Mucosa of rectum (tissue), 2 donors: Measurements from ENCODE around the gene OR8A1.

Experiments used
- H3K27ac ChIP-seq, 2 donors: one replicate each; pipeline ENCODE4 v1.7.0; 2013; ENCODE audit warnings: inconsistent platforms in 2 of 2, low read depth in 2 of 2, low read length in 2 of 2
- H3K27me3 ChIP-seq, 2 donors: one replicate each; pipeline ENCODE4 v1.7.0; 2013; ENCODE audit warnings: low read length in 2 of 2; ENCODE audit not compliant: control insufficient read depth in 2 of 2, insufficient read depth in 2 of 2
- H3K36me3 ChIP-seq, 2 donors: one replicate each; pipeline ENCODE4 v1.7.0; 2013; ENCODE audit warnings: low read length in 2 of 2; ENCODE audit not compliant: control insufficient read depth in 2 of 2, insufficient read depth in 2 of 2
- H3K4me1 ChIP-seq, 2 donors: one replicate each; pipeline ENCODE4 v1.7.0; 2013; ENCODE audit warnings: low read length in 2 of 2, mild to moderate bottlenecking in 1 of 2; ENCODE audit not compliant: control insufficient read depth in 2 of 2, insufficient read depth in 2 of 2
- H3K4me3 ChIP-seq, 2 donors: one replicate each; pipeline ENCODE4 v1.7.0; 2013; ENCODE audit warnings: low read length in 2 of 2
- H3K9ac ChIP-seq, 2 donors: one replicate each; pipeline ENCODE4 v1.7.0; 2013; ENCODE audit warnings: low read length in 2 of 2, low read depth in 1 of 2, mild to moderate bottlenecking in 1 of 2
- H3K9me3 ChIP-seq, 2 donors: one replicate each; pipeline ENCODE4 v1.7.0; 2013; ENCODE audit warnings: low read length in 2 of 2; ENCODE audit not compliant: control insufficient read depth in 2 of 2
- donor health status: healthy.
- donor health status: Normal muscosa, but diverticular disease.

OR8A1 gene

GRCh38 chr11:124569697-124570096, at the start of gene OR8A1:
Gene OR8A1 (plus strand): TSS chr11:124569997. CDS start chr11:124570120, 123 bp downstream.
- H3K4me1 ChIP-seq, result no peaks in the 10 kb centered on the region
- no peaks in the 10 kb centered on the region for H3K36me3 ChIP-seq
- no peaks in the 10 kb centered on the region for H3K9me3 ChIP-seq
- H3K27ac ChIP-seq, result no peak within 1 kb of the TSS
- H3K4me3 ChIP-seq, result no peak within 1 kb of the TSS
- no peak within 1 kb of the TSS for H3K9ac ChIP-seq
- no peaks in the 10 kb centered on the region for H3K27me3 ChIP-seq

DNA sequence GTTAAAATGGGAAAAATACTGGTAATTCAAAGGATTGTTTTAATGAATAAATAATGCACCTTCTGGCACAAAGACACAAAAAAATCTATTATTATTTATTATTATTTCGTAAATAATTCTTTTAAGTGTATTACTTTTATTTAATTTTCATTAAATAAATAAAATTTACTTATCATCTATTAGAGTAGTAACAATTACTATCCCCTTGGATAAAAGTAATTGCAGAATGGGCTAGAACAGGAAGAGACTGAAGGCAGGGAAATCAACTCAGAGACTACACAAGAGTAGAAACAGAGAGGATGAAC, 49.3 kb upstream of the OR8A1 start:
- Histone ChIP-seq H3K9me3 (no peaks in the 10 kb centered on the region), H3K36me3 (no peaks in the 10 kb centered on the region), H3K27ac (no peak overlapping the region), H3K4me1 (no peaks in the 10 kb centered on the region), H3K9ac (no peak overlapping the region), H3K4me3 (no peak overlapping the region), H3K27me3 (no peaks in the 10 kb centered on the region)

GRCh38 chr11:124533626-124534025, 36.2 kb upstream of the OR8A1 start:
- Histone ChIP-seq H3K4me1 (no peaks in the 10 kb centered on the region), H3K27ac (no peak overlapping the region), H3K27me3 (peaks cover 0 to 3% of the 10 kb centered on the region in 2 donors), H3K9ac (no peak overlapping the region), H3K4me3 (no peak overlapping the region), H3K36me3 (no peaks in the 10 kb centered on the region), H3K9me3 (no peaks in the 10 kb centered on the region)

GRCh38 chr11:124534051-124534450, 35.7 kb upstream of the OR8A1 start:
- H3K27me3 ChIP-seq, result peaks cover 0 to 3% of the 10 kb centered on the region in 2 donors
- H3K4me3 ChIP-seq, result no peak overlapping the region
- no peaks in the 10 kb centered on the region for H3K4me1 ChIP-seq
- no peak overlapping the region for H3K9ac ChIP-seq
- H3K9me3 ChIP-seq, result no peaks in the 10 kb centered on the region
- no peak overlapping the region for H3K27ac ChIP-seq
- no peaks in the 10 kb centered on the region for H3K36me3 ChIP-seq

GRCh38 chr11:124535552-124536232, 34.1 kb upstream of the OR8A1 start:
- Histone ChIP-seq H3K27ac (no peak overlapping the region), H3K9ac (no peak overlapping the region), H3K9me3 (no peaks in the 10 kb centered on the region), H3K36me3 (no peaks in the 10 kb centered on the region), H3K4me3 (no peak overlapping the region), H3K27me3 (peaks cover 0 to 3% of the 10 kb centered on the region in 2 donors), H3K4me1 (no peaks in the 10 kb centered on the region)

- Histone ChIP-seq H3K36me3 (no peaks in the 10 kb centered on the region), H3K4me1 (no peaks in the 10 kb centered on the region), H3K27ac (no peak overlapping the region), H3K4me3 (no peak overlapping the region), H3K9ac (no peak overlapping the region), H3K27me3 (peaks cover 0 to 3% of the 10 kb centered on the region in 2 donors), H3K9me3 (no peaks in the 10 kb centered on the region)
These were observed 33.3 kb upstream of the OR8A1 start for GRCh38 chr11:124536520-124536919.

DNA sequence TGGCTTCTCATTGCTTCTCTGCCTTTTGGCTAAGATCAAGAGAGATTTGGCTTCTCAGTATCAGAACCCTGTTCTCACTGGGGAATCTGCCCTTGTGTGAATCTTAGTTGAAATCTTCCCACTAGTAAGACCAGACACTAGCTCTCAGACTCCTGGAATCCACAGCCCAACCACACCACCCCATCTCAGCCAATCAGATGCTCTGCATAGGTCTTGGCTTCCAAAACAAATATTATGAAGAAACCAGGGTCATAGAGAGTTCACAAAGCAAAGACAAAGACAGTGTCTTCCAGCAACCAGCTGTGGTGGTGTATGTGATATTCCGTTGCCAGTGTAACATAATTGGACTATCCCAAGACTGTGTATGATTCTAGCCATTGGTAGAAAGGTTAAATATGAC, 31.8 kb upstream of the OR8A1 start:
- no peak overlapping the region for H3K27ac ChIP-seq
- H3K4me1 ChIP-seq, result no peaks in the 10 kb centered on the region
- no peak overlapping the region for H3K4me3 ChIP-seq

DNA sequence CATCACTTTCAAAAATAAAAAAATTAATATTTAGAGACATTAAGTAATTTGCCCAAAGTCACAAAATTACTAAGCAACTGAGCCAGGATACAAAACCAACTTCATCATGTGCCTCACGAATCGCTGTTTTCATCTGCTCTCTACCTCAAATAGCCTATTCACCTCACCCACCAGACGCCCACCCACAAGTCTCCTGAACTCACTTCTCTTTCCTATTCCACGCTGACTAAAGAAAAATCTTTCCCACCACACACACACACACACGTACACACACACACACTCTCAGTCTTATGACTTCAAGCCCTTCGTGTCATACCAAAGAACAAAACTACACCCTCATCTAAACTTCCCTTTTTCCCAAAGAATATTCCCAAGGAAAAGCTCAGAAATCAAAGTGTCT, 28.6 kb upstream of the OR8A1 start:
- peaks cover 0 to 3% of the 10 kb centered on the region in 2 donors for H3K27me3 ChIP-seq
- H3K4me3 ChIP-seq, result no peak overlapping the region
- H3K9ac ChIP-seq, result no peak overlapping the region
- no peaks in the 10 kb centered on the region for H3K9me3 ChIP-seq
- H3K4me1 ChIP-seq, result no peaks in the 10 kb centered on the region
- H3K27ac ChIP-seq, result no peak overlapping the region
- H3K36me3 ChIP-seq, result no peaks in the 10 kb centered on the region

More for the DNA sequence above, 31.8 kb upstream of the OR8A1 start:
- H3K36me3 ChIP-seq, result no peaks in the 10 kb centered on the region
- H3K27me3 ChIP-seq, result peaks cover 0 to 3% of the 10 kb centered on the region in 2 donors
- H3K9ac ChIP-seq, result no peak overlapping the region
- H3K9me3 ChIP-seq, result no peaks in the 10 kb centered on the region

GRCh38 chr11:124543145-124543544, 26.7 kb upstream of the OR8A1 start:
- H3K4me3 ChIP-seq, result no peak overlapping the region
- no peaks in the 10 kb centered on the region for H3K27me3 ChIP-seq

DNA sequence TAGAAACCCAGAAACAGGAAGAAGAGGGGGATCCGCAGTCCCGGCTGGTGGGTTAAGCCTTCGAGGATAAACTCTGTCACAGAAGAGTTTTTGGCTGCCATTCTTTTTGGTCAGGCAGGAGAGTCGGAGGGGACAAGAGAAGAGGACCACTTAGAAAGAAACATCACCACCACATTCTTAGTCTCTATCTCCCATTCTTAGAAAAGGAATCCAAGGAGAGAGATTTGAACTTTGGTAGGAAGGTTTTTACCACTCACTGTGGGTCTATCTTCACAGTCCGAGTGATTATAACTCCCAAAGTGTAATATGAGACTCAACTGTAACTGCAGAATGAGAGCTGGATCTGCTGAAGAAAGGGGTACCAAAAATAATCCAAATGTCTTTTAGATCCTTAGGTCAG, 26.2 kb upstream of the OR8A1 start, which contains the start of gene OR8B12:
OR8B12 (minus strand) TSS at position 101 of the 400 bp plus-strand sequence; CDS start at position 101, 0 bp downstream.
- no peaks in the 10 kb centered on the region for H3K9me3 ChIP-seq
- no peaks in the 10 kb centered on the region for H3K4me1 ChIP-seq
- no peak within 1 kb of the TSS for H3K4me3 ChIP-seq
- H3K27ac ChIP-seq, result no peak within 1 kb of the TSS
- no peaks in the 10 kb centered on the region for H3K36me3 ChIP-seq
- no peaks in the 10 kb centered on the region for H3K27me3 ChIP-seq
- H3K9ac ChIP-seq, result no peak within 1 kb of the TSS

More at GRCh38 chr11:124543145-124543544, 26.7 kb upstream of the OR8A1 start:
- Histone ChIP-seq H3K9me3 (no peaks in the 10 kb centered on the region), H3K27ac (no peak overlapping the region), H3K4me1 (no peaks in the 10 kb centered on the region), H3K36me3 (no peaks in the 10 kb centered on the region), H3K9ac (no peak overlapping the region)
